Fibroblast of lung (primary cell): ENCODE data around the gene CCM2.
"Not testable (repeated sequence)": the region's sequence is repeated elsewhere in the genome, so short reads cannot be mapped to it uniquely, and the experiment has no call there.

Source experiments
- EZH2 ChIP-seq: IDR thresholded peaks from 2 replicates; pipeline ENCODE4 v1.5.1; 2012; ENCODE audit warnings: low read length, control low read depth, mild to moderate bottlenecking; ENCODE audit errors: missing control alignments
- TF ChIP-seq, protein P1 (sequence below), 2 donors: IDR thresholded peaks in 1 of 2; conservative IDR thresholded peaks in 1 of 2; 1 replicate in 1 of 2; 2 replicates in 1 of 2; pipeline ENCODE4 v1.5.1; 2011 to 2012; ENCODE audit warnings: low read length in 2 of 2, control low read depth in 1 of 2, inconsistent platforms in 1 of 2, low read depth in 1 of 2, mild to moderate bottlenecking in 1 of 2

DNA sequence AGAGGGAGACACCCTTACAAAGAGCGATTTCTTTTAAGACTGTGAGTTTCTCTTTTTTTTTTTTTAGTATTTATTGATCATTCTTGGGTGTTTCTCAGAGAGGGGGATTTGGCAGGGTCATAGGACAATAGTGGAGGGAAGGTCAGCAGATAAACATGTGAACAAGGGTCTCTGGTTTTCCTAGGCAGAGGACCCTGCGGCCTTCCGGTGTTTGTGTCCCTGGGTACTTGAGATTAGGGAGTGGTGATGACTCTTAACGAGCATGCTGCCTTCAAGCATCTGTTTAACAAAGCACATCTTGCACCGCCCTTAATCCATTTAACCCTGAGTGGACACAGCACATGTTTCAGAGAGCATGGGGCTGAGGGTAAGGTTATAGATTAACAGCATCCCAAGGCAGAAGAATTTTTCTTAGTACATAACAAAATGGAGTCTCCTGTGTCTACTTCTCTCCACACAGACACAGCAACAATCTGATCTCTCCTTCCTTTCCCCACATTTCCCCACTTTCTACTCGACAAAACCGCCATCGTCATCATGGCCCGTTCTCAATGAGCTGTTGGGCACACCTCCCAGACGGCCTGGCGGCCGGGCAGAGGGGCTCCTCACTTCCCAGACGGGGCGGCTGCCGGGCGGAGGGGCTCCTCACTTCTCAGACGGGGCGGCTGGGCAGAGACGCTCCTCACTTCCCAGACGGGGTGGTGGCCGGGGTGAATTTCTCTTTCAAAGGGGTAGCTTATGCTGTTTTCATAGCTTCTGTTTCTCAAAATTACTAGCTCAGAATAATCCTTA lies 7.8 kb upstream of the CCM2 start:
- TF ChIP-seq, protein P1, sequence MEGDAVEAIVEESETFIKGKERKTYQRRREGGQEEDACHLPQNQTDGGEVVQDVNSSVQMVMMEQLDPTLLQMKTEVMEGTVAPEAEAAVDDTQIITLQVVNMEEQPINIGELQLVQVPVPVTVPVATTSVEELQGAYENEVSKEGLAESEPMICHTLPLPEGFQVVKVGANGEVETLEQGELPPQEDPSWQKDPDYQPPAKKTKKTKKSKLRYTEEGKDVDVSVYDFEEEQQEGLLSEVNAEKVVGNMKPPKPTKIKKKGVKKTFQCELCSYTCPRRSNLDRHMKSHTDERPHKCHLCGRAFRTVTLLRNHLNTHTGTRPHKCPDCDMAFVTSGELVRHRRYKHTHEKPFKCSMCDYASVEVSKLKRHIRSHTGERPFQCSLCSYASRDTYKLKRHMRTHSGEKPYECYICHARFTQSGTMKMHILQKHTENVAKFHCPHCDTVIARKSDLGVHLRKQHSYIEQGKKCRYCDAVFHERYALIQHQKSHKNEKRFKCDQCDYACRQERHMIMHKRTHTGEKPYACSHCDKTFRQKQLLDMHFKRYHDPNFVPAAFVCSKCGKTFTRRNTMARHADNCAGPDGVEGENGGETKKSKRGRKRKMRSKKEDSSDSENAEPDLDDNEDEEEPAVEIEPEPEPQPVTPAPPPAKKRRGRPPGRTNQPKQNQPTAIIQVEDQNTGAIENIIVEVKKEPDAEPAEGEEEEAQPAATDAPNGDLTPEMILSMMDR (conservative IDR thresholded peaks at IDR 0.05 in 1 of 2, IDR thresholded peaks at IDR 0.05 in 1 of 2; ENCODE audit: low read depth in 1 of 2, low read length in 2 of 2), result not testable (repeated sequence)
- not testable (repeated sequence) for TF ChIP-seq EZH2
